Activated CD8-positive, alpha-beta memory T cell treated with anti-CD3 and anti-CD28 coated beads for 24 hours (primary cell): Measurements from ENCODE around the gene TBC1D28.
"Not testable (repeated sequence)": the region's sequence is repeated elsewhere in the genome, so short reads cannot be mapped to it uniquely, and the experiment has no call there.

Source experiments
- DNase-seq: peaks from one replicate; pipeline ENCODE4 v3.0.0-alpha.2; 2020

TBC1D28 gene

DNA sequence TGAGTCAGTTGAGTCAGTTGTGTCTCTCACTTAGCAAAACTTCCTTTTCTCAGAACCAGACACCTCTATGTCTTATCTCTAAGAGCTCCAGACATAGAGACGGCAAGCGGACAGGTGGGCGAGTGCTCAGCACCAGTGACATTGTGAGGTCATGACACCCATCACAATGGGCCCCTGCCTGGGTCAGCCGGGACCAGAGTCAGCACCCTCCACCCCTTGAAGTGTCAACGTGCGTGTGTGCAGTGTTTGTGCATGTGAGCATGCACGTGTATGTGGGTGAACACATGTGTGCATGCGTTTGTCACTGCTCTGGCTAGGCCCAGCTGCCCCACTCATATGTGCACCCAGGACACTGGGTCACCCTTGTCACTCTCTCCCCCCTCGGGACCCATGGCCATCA lies at the start of gene TBC1D28:
TSS of gene TBC1D28 (minus strand) at position 101 of the 400 bp plus-strand sequence. CDS start 3,039 bp downstream, outside the sequence.
- not testable (repeated sequence) for DNase-seq

DNA sequence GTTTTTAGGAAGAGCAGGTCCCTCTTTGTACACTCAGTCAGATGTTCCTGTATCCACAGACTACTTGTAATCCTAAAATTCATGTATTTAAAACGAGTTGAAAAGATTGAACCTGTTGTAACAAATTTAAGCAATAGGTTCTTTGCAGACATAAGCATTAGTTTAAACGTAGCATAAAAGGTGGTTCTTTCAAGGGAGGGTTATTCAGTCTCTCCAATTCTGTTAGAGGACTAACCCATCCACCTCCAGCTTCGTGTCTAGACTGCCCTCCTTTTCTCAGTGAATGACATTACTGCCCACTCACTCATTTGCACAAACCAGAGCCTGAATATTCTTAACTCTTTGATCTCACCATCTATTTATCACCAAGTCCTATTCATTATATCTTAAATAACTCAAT lies 38.5 kb upstream of the TBC1D28 start:
- not testable (repeated sequence) for DNase-seq

DNA sequence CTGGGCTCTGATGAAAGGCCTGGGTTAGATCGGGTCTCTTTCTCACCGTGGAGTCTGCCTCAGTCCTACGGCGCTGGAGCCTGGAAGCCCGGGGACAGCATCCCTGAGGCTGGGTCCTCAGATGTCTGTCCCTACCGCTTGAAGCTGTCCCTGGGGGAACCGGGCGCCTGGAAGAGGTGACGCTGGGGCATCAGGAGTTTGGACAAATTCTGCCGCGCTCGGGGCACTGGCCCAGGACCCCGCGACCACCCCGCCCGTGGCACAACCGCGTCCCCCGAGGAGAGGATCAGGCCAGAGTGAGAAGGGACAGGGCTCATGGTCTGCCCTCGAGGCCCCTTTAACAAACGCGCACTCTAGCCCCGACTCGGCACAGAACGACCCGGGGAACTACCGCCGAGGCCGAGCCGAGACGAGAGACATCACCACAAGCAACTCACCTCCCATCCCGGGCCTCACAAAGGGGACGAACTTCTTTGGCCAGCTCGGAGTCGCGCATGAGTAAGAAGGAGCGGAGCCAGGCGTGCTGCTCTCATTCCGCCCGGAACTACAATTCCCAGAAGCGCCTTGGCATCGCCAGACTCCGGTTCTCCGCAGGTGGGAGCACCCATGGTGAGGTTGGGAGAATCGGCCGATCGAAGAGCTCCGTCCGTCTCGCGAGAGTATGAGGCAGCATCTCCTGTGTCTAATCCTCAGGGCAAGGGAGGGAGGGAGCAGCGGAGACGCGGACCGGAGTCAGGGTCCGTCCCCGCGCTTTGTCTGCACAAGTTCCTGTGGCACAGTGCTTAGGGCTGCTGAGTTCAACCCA lies 37.8 kb upstream of the TBC1D28 start, which contains the start of gene FOXO3B:
TSS of gene FOXO3B (minus strand) at position 548 of the 805 bp plus-strand sequence. CDS start 663 bp downstream, outside the sequence.
- DNase-seq, result peak; percentile 88

DNA sequence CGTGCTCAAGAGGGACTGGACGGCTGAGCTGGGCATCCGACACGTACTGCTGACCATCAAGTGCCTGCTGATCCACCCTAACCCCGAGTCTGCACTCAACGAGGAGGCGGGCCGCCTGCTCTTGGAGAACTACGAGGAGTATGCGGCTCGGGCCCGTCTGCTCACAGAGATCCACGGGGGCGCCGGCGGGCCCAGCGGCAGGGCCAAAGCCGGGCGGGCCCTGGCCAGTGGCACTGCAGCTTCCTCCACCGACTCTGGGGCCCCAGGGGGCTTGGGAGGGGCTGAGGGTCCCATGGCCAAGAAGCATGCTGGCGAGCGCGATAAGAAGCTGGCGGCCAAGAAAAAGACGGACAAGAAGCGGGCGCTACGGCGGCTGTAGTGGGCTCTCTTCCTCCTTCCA lies 33.2 kb upstream of the TBC1D28 start:
- not testable (repeated sequence) for DNase-seq

DNA sequence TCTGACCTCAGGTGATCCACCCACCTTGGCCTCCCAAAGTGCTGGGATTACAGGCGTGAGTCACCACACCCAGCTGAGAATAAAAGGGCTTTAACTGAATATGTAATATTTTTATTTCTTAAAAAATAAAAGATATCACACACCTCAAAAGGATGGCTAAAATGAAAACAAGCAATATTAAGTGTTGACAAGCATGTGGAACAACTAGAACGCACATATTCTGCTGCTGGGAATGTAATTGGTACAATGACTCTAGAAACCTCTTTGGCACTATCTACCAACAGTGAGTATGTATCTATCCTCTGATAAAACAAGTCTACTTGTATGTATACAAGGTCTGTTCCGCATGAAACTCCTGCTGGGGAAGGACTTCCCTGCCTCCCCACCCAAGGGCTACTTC lies 32.7 kb upstream of the TBC1D28 start:
- not testable (repeated sequence) for DNase-seq

DNA sequence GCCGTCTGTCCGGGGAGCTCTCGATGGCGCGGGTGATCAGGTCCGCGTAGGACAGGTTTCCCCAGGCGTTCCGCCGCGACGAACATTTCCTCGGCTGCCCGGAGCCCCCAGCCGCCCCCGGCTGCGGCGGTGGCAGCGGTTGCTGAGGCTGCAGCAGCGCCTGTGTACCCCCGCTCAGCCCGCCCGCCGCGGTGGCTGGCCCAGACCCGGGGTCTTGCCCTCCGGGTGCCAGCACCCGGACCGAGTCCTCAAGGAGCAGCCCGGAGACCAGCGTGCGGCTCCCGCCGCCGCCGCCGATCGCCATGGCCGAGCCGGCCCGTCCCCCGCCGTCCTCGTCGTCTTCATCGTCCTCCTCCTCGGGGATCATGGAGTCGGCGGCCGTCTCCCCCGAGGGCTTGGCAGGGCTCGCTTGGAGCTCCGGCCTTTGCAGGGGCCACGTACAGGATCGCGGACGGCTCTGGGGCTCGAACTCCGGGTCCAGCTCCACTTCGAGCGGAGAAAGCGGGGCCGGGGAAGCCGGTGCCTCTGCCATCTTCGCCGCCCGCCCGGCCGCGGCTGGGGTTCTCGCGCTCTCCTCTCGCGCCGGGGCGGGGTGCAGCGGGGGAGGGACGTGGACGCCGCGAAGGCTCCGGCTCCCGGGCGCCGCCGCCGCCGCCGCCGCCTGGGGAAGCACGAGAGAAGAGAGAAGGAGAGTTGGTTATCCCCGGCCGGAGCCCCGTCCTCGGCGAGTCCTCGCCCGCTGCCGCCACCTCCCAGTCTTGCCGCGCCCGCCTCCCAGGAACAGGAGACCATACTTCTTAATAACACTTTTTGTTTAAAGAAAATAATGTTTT lies 28.4 kb upstream of the TBC1D28 start:
- not testable (repeated sequence) for DNase-seq

DNA sequence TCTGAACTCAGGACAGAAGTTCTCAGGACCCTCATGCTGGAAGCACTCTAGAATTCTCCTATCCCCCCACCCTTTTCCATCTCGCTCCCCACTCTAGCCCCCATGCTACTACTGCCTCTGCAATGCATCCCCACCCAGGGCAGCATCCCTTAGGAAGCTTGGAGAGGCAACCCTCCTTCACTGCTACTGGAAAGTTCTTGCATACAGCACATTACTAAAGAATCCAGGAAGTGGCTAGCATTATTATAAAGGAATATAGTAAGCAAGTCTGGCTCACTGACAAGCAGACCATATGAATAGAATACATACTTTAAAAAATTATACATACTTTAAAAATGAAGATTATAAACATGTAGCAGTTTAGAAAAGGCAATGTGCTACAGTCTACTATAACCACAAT lies 24.4 kb upstream of the TBC1D28 start:
- not testable (repeated sequence) for DNase-seq

DNA sequence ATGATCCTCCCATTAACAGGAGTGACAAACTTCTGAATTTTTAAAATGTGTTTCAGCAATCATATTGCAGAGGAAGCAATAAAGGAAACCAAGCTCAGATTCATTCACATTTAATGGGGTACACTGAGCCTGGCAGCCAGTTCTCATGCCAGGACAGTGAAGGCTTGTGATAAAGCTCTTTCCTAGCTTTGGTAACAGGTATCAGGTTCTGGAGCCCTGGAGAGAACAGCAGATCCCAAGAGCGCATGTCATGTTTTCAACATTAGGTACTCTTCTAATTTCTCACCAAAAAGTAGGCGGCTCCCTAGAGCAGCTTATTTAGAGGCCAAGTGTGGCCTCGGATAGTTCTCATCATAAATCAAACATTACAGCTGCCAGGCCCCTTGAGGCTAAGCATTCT lies 23.3 kb upstream of the TBC1D28 start:
- DNase-seq, result not testable (repeated sequence)

DNA sequence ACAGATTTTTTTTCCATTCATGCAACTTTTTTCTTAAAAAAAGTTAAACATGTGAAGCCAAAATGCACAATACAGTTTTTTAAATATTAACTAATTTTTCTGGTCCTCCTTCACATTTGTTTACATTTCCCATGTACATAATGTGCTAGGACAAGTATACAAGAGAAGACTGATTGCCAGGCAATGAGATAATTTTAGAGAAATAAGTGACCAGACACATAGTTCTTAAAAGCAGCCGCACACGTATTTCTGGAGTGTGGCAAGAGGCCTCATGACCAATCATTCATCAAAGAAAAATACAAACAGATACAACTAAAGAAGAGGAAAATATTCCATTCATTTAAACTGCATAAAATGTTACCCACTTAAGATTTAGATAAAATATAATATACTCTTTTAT lies 22.1 kb upstream of the TBC1D28 start:
- not testable (repeated sequence) for DNase-seq

DNA sequence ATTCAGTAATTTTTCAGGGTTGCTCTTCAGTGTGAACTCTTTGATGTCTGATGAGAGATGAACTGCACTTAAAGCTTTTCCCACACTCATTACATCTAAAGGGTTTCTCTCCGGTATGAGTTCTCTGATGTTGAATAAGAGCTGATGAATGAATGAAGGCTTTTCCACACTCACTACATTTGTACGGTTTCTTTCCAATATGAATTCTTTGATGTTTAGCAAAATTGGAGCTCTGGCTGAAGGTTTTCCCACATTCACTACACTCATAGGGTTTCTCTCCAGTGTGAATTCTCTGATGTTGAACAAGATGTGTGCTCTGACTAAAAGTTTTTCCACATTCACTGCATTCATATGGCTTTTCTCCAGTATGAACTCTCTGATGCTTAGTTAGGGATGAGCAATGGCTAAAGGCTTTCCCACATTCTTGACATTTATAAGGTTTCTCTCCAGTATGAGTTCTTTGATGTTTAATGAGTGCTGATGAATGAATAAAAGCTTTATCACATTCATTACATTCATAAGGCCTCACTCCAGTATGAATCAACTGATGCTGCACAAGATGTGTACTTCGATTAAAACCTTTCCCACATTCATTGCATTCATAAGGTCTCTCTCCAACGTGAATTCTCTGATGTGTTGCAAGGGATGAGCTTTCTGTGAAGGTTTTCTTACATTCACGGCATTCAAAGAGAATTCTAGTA lies 17.9 kb upstream of the TBC1D28 start:
- not testable (repeated sequence) for DNase-seq

DNA sequence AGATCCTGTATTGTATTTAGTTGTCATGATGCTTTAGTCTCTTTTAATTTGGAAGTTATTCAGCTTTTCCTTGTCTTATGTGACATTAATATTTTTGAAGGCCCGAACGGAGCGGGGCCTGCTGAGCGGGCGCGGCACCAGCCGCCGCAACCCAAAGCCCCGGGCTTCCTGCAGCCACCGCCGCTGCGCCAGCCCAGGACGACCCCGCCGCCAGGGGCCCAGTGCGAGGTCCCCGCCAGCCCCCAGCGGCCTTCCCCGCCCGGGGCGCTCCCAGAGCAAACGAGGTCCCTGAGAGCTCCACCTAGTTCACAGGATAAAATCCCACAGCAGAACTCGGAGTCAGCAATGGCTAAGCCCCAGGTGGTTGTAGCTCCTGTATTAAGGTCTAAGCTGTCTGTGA lies 5.9 kb upstream of the TBC1D28 start:
- not testable (repeated sequence) for DNase-seq

DNA sequence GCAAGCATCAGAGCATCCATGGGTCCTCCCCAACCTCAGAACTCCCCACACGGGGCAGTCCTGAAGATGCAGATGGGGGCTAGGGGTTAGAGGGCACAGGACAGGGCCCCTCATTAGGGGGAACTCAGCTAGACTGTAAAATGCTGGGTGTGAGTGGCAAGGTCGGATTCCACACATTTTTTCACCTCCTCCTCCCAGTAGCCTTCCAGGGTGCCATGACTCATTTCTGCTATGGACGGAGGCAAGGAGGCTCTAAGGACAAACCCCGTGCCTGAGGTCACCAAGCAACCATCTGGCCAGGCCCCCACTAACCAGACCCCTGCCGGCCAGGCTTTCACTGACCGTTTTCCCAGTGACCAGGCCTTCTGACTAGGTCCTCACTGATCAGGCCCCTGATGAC lies 1.1 kb downstream of the TBC1D28 start:
- not testable (repeated sequence) for DNase-seq

DNA sequence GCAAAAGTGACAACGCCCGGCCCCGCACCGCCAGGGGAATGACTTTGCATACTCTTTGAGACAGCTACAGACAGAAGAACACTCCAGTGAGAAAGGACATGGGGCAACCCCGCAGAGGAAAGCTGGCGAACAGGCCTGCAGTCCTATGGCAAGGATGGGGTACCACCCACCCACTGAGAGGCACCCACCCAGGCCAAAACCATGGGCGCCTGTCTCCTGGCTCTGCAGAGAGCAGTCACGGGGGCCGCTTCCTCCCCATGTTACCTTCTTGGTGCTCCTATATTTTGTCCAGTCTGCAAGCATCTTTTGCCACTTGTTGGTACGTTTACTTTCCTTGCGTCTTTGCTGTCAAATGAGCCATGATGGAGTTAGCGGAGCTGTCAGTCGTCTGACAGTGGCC lies 5.8 kb downstream of the TBC1D28 start:
- not testable (repeated sequence) for DNase-seq

DNA sequence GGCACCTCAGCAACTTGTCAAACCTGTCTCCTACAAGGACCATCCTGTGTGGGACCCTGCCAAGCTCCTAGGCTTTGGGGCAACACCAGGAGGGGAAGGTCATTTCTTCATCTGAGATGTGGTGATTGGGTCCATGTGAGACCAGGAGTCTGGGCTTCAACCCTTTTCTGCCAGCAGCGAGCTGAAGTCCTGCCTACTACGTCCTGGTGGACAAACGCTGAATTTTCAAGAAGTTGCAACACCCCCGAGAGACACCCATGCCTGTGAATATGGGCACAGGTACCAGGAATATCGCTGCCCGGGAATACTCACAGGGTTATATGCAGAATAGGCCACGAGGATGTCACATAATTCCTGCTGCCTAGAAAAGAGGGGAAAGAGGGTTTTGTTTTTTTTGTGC lies 8.0 kb downstream of the TBC1D28 start:
- DNase-seq, result not testable (repeated sequence)

DNA sequence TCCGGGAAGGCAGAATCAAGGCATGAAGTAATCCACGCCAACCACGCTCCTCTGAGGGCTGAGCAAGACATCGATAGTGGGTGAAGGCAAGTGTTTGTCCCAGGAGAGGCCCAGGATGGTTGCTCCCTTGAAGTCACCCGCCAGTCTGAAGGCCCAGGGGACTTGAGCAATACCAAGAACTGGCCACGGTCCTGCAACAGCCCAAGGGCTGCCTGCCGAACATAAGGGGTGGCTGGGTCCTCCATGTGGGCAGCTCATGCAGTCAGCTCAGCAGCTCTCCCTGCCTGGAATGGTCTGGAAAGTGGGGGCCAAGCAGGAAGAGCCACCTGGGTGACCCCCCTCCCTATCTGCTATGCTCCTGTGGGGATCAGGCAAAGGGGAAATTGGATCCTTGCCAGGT lies 8.4 kb downstream of the TBC1D28 start:
- DNase-seq, result not testable (repeated sequence)

DNA sequence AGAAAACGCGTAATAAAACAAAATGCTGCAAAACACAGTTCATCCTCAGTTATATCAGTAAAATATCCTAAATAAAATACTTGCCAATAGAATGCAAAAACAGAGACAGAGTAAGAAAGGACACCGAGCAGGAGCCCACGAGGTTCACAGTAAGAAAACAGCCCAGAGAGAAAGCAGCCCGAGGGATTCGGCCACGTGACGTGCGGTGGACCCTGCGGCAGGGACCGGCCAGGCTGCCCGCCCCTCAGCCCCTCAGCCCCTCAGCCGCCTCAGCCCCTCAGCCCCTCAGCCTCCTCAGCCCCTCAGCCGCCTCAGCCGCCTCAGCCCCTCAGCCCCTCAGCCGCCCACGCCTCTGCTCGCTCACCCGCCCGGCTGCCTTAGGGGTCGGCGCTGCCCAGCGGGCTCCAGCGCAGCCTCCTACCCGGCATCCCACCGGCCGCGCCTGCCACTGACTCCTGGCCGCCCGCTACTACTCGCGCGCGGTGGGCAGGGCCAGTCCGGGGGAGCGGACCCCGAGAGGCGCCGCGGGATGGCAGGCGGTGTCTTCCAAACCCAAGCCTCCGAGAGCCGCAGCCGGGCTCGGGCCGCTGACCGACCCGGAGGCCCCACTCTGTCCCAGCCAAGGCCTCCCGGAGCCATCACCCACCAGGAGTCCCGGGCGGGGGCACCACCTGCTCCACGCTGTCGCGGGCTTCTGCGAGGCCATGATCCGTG lies 9.5 kb downstream of the TBC1D28 start:
- DNase-seq, result not testable (repeated sequence)

DNA sequence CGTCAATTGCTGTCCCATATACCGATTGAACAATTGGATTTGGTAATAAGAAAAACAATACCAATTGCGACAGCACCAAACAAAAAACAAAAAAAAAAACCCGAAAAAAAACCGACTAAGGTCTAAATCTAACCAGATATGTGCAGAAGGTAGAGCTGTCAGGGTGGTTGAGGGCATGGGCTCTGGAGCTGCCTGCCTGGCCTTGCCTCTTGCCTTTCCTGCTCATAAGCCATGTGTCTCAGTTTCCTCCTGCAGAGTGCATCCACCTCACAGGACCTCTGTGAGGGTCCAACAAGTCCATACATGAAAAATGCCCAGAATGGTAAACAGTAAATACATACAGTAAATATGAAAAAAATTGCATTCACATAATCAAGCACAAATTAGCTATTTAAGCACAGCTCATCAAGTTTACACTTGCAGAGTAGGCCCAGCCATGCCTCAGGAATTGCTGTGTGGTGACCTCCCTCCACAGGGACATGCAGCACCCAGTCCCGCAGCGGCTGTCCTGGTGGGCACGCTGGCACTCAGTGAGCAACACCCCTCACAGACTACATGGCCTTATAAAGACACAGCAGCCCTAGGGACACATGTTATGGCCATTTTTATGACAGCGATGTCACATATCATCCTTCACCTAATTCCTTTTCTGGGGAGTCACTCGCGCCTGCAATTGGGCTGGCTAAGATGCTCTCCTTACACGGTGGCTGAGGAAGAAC lies 17.9 kb downstream of the TBC1D28 start:
- no peak for DNase-seq

DNA sequence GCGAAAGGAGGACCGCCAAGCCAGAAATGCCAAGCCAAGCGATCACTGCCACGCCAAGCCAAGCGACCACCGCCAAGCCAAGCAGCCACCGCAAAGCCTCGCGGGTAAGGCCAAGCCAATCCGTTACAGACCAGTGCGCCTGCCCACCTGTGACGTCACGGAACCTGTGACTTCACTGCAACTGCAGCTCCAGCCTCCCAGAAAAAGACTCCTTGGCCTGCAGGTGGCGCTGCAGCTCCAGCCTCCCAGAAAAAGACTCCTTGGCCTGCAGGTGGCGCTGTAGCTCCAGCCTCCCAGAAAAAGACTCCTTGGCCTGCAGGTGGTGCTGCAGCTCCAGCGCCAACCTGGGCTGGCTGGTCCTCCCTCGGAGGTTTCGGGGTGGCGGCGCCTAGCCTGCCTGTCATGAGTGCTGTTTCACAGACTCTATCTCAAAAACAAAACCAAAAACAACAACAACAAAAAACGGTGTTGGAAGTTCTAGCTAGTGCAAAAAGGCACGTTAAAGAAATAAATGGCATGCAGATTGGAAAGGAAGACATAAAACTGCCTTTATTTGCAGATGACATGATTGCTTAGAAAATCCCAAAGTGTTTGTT lies 18.6 kb downstream of the TBC1D28 start:
- peak; percentile 97 for DNase-seq

DNA sequence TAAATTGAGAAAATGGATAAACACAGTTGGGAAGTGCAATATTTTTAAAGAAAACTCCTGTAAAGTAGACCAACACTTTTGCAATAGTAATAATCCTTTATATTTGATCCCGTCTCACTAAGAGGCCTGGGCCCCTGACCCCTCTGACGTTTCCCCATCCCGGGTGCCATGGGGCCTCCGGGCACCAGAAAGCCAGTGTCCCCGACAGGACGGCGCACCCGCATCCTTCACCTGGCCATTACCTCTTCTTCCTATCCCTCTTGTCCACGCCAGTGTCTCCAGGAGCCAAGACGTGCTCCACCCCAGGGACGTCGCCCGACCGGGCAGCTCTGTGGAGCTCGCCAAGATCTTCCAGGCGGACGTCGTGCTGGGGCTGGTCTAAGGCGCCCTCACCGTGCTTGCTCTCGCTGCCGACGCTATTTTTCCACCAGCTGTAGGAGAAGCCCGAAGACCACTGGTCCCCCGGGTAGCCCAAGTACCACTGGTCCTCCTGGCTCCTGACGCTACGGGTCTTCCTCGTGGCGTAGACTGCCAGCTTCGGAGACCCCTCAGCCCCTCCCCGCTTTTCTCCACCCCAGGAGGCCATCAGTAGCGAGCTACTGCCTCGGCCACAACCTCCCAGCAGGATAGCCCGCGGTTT lies 19.2 kb downstream of the TBC1D28 start:
- DNase-seq, result not testable (repeated sequence)

DNA sequence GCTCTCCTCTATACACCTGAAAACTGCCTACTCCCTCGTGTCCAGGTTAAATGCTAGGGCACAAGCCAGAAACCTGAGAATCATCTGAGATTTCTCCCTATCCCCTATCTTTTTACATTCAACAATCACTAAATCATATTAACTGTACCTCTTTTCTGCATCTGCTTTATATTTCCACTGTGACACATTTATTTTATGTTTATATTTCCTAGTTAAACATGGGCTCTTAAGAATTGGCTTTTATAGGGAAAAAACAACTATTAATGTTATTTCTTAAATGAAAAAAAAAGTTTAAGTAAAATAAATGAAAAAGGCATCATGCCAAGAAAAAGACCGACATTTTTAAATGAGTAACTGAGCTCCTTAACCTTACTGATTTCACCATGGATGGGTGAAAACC lies 26.6 kb downstream of the TBC1D28 start:
- not testable (repeated sequence) for DNase-seq

DNA sequence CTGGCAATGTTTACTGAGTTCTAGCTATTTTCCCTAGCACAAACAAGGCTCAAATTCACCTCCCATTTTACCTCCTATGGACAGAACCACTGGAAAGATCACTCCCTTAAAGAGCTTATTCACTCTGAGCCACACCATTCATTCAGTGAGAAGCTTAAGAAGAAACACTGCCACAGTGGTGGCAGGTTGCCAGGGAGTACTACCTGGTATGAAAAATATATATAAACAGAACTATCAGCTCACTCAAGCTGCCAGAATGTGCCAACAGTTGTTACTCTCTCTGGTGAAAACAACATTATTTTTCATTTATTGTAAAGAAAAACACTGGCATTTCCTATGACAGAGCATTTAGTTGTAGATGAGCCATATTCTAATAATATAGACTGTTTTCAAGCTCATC lies 31.2 kb downstream of the TBC1D28 start:
- DNase-seq, result not testable (repeated sequence)
